Effector memory CD4-positive, alpha-beta T cell (primary cell): ENCODE measurements around the gene FUOM.

Experiments
- DNase-seq, 3 donors: peaks; one replicate each; pipeline ENCODE4 v3.0.0-alpha.2; 2020
- H3K27ac ChIP-seq: 2 replicates; pipeline ENCODE4 v1.7.0; 2013; ENCODE audit warnings: mild to moderate bottlenecking, low read length, moderate library complexity; ENCODE audit not compliant: insufficient read depth, poor library complexity, severe bottlenecking
- H3K27me3 ChIP-seq: replicated peaks from 2 replicates; pipeline ENCODE4 v1.7.0; 2013; ENCODE audit warnings: mild to moderate bottlenecking, low read length; ENCODE audit not compliant: insufficient read depth, control insufficient read depth, poor library complexity, severe bottlenecking
- H3K36me3 ChIP-seq: 2 replicates; pipeline ENCODE4 v1.7.0; 2013; ENCODE audit warnings: mild to moderate bottlenecking, low read length, moderate library complexity; ENCODE audit not compliant: control insufficient read depth, insufficient read depth
- H3K4me1 ChIP-seq: 2 replicates; pipeline ENCODE4 v1.7.0; 2013; ENCODE audit warnings: low read length, mild to moderate bottlenecking; ENCODE audit not compliant: control insufficient read depth, insufficient read depth, poor library complexity, severe bottlenecking
- H3K4me3 ChIP-seq: 2 replicates; pipeline ENCODE4 v1.7.0; 2013; ENCODE audit warnings: low read length, low read depth, mild to moderate bottlenecking; ENCODE audit not compliant: insufficient read depth, poor library complexity, severe bottlenecking
- H3K9me3 ChIP-seq: 2 replicates; pipeline ENCODE4 v1.7.0; 2013; ENCODE audit warnings: mild to moderate bottlenecking, low read length, moderate library complexity; ENCODE audit not compliant: control insufficient read depth

FUOM gene

DNA sequence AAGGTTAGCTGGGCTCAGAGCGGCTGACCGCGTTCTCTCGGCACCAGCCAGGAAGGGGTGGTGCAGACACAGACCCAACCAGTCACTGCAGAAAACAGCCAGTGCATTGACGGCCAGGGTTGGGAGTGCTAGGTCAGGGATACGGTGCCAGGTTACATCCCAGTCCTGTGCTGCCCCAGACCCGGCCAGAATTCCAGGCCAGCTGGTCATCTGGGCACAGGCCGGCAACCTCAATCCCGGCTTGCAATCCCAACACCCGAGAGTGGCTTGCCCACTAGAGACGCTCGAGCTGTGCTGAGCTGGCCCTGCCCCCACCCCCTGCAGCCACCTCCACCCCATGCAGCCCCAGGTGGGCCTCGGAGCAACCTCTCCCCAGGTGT, 6.9 kb downstream of the FUOM start:
- H3K9me3 ChIP-seq = no peaks in the 10 kb centered on the region
- DNase-seq = no peak
- H3K27me3 ChIP-seq = peaks cover 13% of the 10 kb centered on the region
- no peak overlapping the region for H3K27ac ChIP-seq
- no peak overlapping the region for H3K4me3 ChIP-seq
- no peaks in the 10 kb centered on the region for H3K36me3 ChIP-seq
- H3K4me1 ChIP-seq = no peaks in the 10 kb centered on the region

DNA sequence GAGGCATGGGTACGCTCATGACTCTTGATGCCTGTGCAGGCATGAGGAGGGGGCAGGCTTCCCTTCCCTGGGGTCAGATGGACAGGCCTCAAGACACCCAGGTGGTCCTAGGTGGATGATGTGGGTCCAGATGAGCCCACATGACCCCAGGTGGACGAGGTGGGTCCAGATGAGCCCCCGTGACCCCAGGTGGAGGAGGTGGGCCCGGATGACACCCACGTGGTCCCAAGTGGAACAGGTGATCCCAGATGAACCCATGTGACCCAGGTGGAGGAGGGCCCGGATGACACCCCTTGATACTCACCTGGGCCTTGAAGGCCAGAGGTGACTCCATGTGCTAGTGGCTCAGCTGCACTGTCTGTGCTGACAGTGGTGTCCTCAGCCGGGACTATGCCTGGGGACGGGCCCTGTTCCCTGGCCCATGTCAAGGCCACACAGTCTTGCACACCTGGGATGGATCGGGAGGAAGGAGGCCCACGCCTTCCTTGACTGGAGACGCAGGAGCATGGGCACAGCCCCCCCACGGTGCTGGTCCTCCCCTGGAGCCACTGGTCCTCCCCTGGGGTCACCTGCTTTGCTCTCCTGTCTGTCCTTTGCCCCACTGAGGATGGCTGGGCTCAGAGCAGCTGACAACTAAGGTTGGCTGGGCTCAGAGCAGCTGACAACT, 7.4 kb downstream of the FUOM start:
- Histone ChIP-seq H3K27ac (no peak overlapping the region), H3K36me3 (no peaks in the 10 kb centered on the region), H3K9me3 (no peaks in the 10 kb centered on the region), H3K27me3 (peaks cover 18% of the 10 kb centered on the region), H3K4me3 (no peak overlapping the region), H3K4me1 (no peaks in the 10 kb centered on the region)
- no peak for DNase-seq

DNA sequence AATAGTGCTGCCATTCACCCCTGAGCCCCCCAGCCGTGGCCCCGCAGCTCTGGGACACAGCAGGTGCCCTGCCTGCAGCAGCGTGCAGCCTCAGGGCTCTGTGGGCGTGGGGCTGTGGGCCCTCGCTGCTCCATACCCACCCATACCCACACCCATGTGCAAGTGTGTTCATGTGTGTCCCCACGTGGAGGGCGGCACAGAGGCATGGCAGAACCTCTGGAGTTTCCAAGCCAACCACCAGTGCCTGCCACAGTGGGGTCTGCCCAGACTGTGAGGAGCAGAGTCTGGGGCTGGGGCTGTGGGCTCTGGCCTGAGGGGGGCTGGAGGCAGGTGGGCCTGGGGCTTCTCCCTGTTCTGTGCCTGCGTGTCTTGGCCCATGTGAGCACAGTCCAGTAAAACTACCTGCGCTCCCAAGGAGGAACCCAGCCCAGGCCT, 8.2 kb downstream of the FUOM start:
- Histone ChIP-seq H3K36me3 (no peaks in the 10 kb centered on the region), H3K4me1 (no peaks in the 10 kb centered on the region), H3K4me3 (no peak overlapping the region), H3K27me3 (peaks cover 24% of the 10 kb centered on the region), H3K9me3 (no peaks in the 10 kb centered on the region), H3K27ac (no peak overlapping the region)
- no peak for DNase-seq

DNA sequence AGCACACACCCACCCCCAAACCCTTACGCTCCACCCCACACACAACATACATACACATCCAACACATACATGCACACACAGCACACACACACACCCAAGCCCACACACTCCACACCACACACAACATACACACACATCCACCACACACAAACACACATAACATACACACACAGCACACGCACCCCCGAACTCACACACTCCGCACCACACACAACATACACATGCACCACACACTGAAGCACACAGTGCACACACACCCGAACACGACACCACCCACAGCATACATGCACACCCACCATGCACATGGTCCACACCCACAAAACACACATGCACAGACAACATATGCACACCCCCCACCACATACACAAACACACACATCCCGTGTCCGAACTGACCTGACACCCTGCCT, 8.7 kb downstream of the FUOM start:
- Histone ChIP-seq H3K9me3 (no peaks in the 10 kb centered on the region), H3K36me3 (no peaks in the 10 kb centered on the region), H3K27me3 (peaks cover 27% of the 10 kb centered on the region), H3K27ac (no peak overlapping the region), H3K4me1 (no peaks in the 10 kb centered on the region), H3K4me3 (no peak overlapping the region)
- no peak for DNase-seq

DNA sequence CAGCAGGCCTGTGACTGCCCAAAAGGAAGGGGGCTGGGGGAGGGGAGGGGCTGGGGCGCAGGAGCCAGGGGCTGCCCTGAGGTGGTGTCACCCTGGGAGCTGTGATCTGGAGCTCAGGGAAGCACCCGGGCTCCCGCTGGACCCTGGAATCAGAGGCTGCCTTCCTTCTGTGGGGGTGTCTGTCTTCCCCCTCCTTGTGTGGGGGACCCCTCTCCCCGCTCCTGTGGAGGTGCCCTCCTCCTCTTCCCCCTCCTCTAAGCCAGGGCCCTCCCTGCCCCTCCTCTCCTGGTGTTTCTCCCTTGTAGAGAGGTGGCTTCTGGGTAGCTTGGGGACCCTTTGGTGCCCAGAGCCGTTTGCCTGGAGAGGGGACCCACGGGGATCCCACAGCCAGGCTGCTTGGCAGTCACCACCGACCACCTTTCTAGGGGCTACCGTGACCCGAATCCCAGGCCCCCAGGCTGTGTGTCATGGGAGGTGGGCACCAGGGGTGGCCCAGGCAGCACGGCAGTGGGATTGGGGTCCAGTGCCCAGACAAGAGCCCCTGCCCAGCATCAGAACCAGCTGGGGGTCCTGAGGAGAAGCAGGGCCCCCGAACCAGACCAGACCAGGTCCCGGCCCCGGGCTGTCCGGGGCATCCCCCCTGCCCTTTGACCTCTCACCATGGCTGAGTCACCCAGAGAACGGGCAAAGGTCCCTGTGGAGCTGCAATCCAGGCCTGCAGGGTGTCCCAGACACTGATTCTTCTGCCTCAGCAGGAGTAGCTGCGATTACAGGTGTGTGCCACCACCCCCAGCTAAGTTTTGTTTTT, 9.9 kb downstream of the FUOM start:
- no peaks in the 10 kb centered on the region for H3K4me1 ChIP-seq
- no peaks in the 10 kb centered on the region for H3K9me3 ChIP-seq
- H3K27me3 ChIP-seq = peaks cover 34% of the 10 kb centered on the region
- H3K36me3 ChIP-seq = no peaks in the 10 kb centered on the region
- no peak overlapping the region for H3K27ac ChIP-seq
- H3K4me3 ChIP-seq = no peak overlapping the region
- no peak for DNase-seq

DNA sequence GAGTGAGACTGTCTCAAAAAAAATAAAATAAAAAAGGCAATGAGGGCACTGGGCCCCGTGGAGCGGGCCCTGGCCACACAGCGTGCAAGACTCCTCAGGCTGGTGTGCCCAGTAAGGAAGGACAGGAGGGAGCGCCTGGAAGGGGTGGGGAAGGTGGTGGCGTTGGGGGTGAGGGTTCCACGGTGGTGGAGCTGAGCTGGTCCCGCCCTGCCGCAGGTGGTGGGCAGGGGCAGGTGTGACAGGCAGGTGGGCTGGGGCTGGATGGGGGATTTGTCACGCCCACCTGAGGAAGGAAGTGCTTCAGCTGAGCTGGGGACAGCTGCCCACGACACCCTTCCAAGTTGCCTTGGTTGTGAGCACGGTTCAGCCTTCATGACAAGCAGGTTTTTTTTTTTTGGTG, 11.4 kb downstream of the FUOM start:
- no peak overlapping the region for H3K27ac ChIP-seq
- no peaks in the 10 kb centered on the region for H3K4me1 ChIP-seq
- no peaks in the 10 kb centered on the region for H3K36me3 ChIP-seq
- H3K9me3 ChIP-seq = no peaks in the 10 kb centered on the region
- H3K27me3 ChIP-seq = peaks cover 34% of the 10 kb centered on the region
- no peak overlapping the region for H3K4me3 ChIP-seq
- DNase-seq = no peak

DNA sequence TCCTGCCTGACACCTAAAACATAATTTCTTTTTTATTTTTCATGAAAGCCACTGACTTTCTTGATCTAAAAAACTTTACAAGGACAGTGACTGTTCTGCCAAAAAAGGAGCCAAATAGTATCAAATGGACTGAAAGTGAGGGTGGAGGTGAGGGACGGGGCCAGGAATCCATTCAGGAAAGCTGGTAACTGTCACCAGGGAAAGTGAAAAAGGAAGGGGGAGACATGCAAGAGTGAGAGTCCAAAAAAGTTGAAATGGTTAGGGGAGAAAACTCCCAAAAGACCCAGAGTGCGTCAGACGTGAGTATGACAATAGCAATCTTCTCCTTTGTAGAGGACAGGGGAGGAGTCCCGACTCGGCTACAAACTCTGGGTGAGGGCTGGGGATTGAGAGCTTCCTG, 13.6 kb downstream of the FUOM start:
- peaks cover 34% of the 10 kb centered on the region for H3K27me3 ChIP-seq
- H3K27ac ChIP-seq = no peak overlapping the region
- H3K36me3 ChIP-seq = no peaks in the 10 kb centered on the region
- H3K4me1 ChIP-seq = no peaks in the 10 kb centered on the region
- no peak for DNase-seq
- H3K9me3 ChIP-seq = no peaks in the 10 kb centered on the region
- H3K4me3 ChIP-seq = no peak overlapping the region

DNA sequence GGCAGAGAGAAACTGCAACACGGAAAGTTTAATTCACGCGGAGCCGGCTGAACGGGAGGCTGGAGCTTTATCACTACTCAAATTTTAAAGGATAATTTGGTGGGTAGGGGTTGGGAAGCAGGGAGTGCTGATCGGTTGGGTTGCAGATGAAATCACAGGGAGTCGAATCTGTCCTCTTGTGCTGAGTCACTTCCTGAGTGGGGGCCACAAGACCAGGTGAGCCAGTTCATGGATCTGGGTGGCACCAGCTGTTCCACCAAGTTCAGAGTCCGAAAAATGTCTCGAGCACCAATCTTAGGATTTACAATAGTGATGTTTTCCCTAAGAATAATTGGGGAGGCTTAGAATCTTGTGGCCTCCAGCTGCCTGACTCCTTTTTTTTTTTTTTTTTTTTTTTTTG, 14.3 kb downstream of the FUOM start:
- Histone ChIP-seq H3K27me3 (peaks cover 34% of the 10 kb centered on the region), H3K27ac (no peak overlapping the region), H3K4me3 (no peak overlapping the region), H3K4me1 (no peaks in the 10 kb centered on the region), H3K9me3 (no peaks in the 10 kb centered on the region), H3K36me3 (no peaks in the 10 kb centered on the region)
- no peak for DNase-seq

DNA sequence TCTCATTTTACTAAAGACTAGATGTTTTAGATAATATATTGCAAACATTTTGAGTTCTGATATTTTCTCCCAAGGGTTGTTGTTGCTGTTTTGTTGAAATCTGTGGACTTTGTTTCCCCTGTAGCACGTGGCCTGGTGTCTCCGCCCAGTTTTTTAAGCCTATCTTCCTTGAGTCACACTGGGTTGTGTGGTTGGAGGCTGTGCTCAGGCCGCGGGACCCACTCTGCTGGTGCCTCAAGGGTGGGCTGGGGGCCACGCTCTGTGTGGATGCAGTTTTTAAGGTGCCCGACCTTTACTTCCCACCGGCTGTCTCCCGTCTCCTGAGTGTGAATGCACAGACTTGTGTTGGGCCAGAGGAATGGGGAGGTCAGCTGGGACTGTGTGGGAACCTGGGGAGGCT, 14.9 kb downstream of the FUOM start:
- Histone ChIP-seq H3K36me3 (no peaks in the 10 kb centered on the region), H3K4me3 (no peak overlapping the region), H3K4me1 (no peaks in the 10 kb centered on the region), H3K9me3 (no peaks in the 10 kb centered on the region), H3K27me3 (peaks cover 30% of the 10 kb centered on the region), H3K27ac (no peak overlapping the region)
- no peak for DNase-seq

DNA sequence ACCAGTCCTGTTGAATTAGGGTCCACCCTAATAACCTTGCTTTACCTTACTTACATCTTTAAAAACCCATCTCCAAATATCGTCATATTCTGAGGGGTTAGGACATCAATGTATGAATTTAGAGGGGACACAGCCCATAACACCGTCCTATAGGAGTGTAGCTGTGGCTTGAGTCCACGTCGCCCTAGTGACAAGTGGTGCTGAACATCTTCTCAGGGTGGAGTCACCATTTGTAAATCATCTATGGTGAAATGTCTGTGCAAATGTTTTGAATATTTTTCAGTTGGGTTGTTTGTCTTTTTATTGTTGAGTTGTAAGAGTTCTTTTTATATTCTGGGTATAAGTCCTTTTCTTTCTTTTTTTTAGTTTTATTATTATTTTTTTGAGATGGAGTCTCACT, 15.8 kb downstream of the FUOM start:
- Histone ChIP-seq H3K4me1 (peaks cover 8% of the 10 kb centered on the region), H3K27me3 (peaks cover 21% of the 10 kb centered on the region), H3K27ac (no peak overlapping the region), H3K36me3 (no peaks in the 10 kb centered on the region), H3K9me3 (no peaks in the 10 kb centered on the region), H3K4me3 (no peak overlapping the region)
- DNase-seq = no peak
